Vagina (tissue), 2 donors: Measurements from ENCODE around the gene KRTAP10-5.

ENCODE experiments used
- POLR2AphosphoS5 ChIP-seq, 2 donors: sonication (generic); formaldehyde crosslinking; IDR thresholded peaks; one replicate each; pipeline ENCODE4 v1.9.0; 2017; ENCODE audit warnings: antibody characterized with exemption in 2 of 2, mild to moderate bottlenecking in 2 of 2, low read depth in 1 of 2; ENCODE audit not compliant: insufficient read depth in 1 of 2
- TF ChIP-seq, protein P1 (sequence below), 3 experiments: fragments of 450-650 bp in 2 of 3; fragments of 200-600 bp in 1 of 3; sonication (generic) in 1 of 3; IDR thresholded peaks; one replicate each; pipeline ENCODE4 v1.5.1; 2017 to 2019; ENCODE audit warnings: antibody characterized with exemption in 3 of 3, mild to moderate bottlenecking in 2 of 3, moderate library complexity in 2 of 3

DNA sequence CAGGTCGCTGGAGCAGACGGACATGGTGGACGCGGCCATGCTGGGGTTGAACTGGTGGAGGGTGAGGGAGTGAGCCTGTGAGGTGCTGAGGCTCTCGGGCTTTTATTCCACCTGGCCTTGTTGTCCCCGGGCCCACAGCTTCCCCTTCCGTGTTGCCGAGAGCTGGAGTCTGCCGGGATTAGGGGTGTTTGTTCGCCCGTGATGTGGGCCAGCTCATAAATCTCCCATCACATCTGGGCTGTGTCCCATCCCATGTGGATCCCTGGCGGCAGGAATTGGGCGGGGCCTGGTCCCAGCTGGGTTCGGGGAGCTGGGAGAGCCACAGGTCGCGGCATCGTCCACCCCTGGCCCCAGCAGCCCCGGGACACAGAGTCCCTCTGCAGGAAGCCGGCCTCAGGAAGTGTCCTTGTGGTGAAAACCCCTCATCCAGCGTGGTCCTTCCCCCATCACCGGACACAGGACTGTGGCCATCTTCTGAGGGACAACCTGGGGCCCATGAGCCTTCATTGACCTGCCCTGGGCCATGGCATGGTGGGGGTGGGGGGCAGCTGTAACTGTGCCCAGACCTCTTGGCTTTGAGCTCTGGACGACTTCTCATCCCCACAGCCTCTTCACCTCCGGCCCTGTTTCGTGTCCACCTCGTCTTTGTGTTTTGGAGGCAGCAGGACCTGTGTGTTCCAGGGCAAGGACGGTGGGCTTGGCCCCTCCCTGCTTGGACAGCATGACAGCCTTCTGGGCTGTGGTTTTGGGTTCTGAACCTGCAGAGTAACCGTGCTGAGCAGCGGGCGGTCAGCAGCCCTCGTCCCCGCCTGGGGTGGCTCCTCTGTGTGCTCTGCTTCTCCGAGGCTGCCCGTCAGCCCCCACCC is 12.3 kb upstream of the KRTAP10-5 start, which contains the start of gene KRTAP10-6:
- TF ChIP-seq, protein P1, sequence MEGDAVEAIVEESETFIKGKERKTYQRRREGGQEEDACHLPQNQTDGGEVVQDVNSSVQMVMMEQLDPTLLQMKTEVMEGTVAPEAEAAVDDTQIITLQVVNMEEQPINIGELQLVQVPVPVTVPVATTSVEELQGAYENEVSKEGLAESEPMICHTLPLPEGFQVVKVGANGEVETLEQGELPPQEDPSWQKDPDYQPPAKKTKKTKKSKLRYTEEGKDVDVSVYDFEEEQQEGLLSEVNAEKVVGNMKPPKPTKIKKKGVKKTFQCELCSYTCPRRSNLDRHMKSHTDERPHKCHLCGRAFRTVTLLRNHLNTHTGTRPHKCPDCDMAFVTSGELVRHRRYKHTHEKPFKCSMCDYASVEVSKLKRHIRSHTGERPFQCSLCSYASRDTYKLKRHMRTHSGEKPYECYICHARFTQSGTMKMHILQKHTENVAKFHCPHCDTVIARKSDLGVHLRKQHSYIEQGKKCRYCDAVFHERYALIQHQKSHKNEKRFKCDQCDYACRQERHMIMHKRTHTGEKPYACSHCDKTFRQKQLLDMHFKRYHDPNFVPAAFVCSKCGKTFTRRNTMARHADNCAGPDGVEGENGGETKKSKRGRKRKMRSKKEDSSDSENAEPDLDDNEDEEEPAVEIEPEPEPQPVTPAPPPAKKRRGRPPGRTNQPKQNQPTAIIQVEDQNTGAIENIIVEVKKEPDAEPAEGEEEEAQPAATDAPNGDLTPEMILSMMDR (IDR thresholded peaks at IDR 0.05), result no peak
- no peak for TF ChIP-seq POLR2AphosphoS5 (IDR thresholded peaks at IDR 0.05; ENCODE audit: insufficient read depth in 1 of 2, low read depth in 1 of 2)
